Measurements from ENCODE around the gene TTC12.

DNA sequence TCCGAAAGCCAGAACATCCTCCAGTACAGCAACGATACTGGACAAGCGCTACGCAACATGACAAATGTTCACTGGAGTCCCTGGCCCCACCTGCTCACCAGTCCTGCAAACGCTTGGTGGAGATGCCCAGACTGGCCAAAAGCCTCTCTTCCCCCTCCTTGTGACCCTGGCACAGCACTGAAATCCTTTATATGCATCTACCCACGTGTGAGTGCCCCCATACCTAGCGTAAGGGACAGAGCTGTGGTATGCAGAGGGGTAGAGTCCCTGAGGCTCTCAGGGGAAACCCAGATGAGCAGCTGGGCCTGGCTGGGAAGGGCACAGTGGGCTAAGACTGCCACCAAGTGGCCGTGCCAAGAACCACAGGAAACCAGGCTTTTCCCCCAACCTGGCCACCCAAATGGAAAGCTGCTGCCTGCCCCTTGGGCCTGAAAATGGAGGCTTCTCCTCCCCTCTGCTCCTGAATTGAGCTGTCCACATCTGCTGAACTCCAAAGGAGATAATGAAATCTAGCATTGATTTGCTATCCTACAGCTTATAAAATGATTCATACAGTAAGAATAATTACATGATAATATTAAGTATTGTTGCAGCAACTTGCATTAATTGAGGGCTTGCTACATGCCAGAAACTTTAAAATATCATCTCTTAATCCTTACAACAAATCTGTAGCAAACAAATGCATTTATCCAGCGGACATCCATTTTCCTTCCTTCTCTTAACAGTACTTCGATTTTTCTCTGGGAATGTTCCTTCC, 24.8 kb upstream of the TTC12 start:
- TF ChIP-seq CHD1 (IDR thresholded peaks at IDR 0.05; ENCODE audit: low read depth, low read length) (no peak), CTCF (conservative IDR thresholded peaks at IDR 0.05; ENCODE audit: low read depth, low read length) (peak; percentile 89), POLR2A (IDR thresholded peaks at IDR 0.05; ENCODE audit: low read depth, low read length) (no peak), MAZ (IDR thresholded peaks at IDR 0.05; ENCODE audit: borderline replicate concordance, low read depth, low read length) (no peak), RCOR1 (IDR thresholded peaks at IDR 0.05; ENCODE audit: insufficient replicate concordance, low read length) (no peak)

All from IMR-90 (cell line).